NCI-H460 (cell line): ENCODE measurements around the gene PACS1. TPM values are rescaled to one million over a fixed set of nuclear protein-coding genes. Genes with fewer than 3 reads are reported as not detected.

ENCODE experiments used
- DNase-seq: peaks from one replicate; pipeline ENCODE4 v3.0.0-alpha.2; 2016; ENCODE audit warnings: low read depth; ENCODE audit errors: extremely low read depth
- total RNA-seq: library from RNA; depleted of rRNA; stranded (reverse); fragments of >200 nt; shearing (Covaris generic); gene quantifications from 2 replicates; pipeline ENCODE4 v1.2.3, GENCODE V29; 2014

PACS1 gene
- total RNA-seq, 1 experiment from 2014 or later = 10.3 TPM

DNA sequence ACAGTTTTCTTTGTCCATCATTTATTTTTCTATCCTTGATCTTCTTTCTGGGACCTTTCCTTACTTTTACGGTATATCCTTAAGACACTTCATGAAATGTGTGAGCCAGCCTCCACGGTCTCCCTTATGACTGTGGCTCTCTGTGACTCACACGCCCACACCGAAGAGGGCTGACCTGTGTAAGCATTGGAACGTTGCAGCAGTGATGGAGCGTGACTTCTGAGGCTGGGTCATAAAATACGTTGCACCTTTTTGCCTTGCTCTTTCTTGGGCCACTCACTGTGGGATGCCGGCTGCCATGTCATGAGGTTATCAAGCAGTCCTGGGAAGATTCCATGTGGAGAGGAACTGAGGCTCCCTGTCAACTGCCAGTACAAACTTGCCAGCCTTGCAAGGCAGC lies 102.1 kb downstream of the PACS1 start:
- DNase-seq = no peak

DNA sequence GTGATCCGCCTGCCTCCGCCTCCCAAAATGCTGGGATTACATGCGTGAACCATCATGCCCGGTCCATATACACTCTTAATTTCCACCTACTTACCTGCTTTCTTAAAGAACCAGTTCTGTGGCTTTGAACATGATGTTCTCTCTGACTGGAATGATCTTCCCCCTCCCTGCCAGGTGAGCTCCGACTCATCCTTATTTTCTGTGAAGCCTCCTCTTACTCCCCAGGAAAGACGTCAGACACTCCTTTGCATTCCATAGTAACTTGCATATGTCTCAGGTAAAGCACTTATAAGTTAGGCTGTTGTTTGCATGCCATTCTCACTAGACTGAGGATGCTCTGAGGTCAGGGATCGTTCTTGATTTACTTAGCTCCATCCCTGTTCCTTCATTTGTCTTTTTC lies 106.6 kb downstream of the PACS1 start:
- no peak for DNase-seq

DNA sequence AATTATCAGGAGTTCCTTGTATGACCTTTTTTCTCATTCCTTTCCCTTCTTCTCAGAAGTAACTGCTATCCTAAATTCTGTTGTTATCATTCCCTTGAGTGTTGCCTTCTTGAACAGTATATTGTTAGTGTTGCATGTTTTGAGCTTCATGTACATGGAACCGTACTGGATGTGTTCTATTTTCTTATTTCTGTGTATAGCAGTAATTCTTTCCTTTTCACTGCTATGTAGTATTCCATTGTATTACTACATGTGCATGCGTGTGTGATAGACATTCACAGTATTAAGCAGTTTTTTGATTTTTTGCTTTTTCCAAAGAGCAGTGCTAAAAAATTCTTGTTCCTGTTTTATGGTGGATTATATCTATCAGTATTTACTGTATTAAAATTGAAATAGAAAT lies 108.1 kb downstream of the PACS1 start:
- DNase-seq = no peak

DNA sequence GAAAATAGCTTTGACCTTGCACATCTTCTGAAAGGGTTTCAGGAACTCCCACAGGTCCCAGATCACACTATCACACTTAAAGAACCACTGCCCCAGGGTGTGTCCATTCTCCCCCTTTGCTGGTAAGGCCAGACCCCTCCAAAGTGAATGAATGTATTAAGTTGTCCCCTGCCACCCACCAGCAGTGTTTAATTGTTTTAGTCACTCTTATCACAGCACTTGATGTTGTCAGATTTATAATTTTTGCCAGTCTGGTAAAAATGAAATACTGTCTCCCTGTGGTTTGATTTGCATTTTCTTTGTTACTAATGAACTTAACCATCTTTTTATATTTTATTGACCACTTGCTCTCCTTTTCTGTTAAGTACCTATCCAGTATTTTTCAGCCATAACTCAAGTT lies 108.8 kb downstream of the PACS1 start:
- no peak for DNase-seq

GRCh38 chr11:66181632-66182315 lies 111.7 kb downstream of the PACS1 start:
- no peak for DNase-seq

DNA sequence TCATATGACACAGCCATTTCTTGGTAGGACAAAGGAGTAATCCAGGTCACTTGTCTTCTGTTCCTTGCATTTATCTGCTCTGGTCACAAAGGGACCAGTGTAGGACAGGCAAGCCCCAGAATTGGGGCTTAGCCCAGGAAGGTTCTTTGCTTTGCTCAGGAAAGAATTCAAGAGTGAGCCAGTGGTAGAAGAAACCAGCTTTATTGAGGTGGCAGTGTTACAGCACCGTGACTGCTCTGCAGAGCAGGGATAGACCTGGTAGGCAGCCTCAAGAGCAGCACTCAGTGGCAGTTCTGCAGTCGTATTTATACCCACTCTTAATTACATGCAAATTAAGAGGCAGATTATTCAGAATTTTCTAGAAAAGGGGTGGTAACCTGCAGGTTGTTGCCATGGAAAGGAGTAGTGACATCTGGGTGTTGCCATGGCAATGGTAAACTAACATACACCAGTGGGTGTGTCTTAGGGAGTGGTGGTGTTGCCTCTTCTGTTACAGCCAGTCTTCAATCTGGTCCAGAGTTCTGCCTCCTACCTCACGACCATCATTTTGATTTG lies 113.5 kb downstream of the PACS1 start:
- no peak for DNase-seq

GRCh38 chr11:66184728-66185127 lies 114.7 kb downstream of the PACS1 start:
- no peak for DNase-seq

DNA sequence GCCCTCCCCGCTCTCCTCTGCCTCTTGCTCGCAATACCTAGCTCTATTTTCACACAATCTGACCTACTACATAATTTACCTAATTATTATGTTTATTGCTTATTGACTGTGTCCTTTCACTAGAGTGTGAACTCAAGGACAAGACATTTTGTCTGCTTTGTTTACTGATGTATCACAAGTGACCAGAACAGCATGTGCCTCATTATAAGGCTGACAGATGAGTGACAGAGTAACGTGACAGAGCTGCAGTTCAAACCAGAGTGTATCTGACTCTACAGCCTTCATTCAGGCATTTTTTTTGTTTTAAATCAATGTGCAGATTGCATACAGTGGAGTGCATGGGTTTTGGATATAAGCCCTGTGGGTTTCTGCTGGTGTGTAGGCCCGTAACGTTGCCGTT lies 116.4 kb downstream of the PACS1 start:
- DNase-seq = no peak

DNA sequence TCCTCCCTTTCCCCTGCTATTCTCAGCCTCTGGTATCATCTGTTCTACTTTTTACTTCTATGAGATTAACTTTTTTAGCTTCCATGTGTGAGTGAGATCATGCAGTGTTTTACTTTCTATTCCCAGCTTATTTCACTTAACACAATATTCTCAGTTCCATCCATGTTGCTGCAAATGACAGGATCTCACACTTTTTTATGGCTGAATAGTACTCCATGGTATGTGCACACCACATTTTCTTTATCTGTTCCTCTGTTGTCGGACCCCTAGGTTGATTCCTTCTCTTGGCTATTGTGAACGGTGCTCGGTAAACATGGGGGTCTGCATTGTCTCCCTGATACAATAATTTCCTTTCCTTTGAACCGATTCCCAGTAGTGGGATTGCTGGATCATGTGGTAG lies 117.4 kb downstream of the PACS1 start:
- no peak for DNase-seq

GRCh38 chr11:66188580-66188979 lies 118.5 kb downstream of the PACS1 start:
- DNase-seq = no peak

DNA sequence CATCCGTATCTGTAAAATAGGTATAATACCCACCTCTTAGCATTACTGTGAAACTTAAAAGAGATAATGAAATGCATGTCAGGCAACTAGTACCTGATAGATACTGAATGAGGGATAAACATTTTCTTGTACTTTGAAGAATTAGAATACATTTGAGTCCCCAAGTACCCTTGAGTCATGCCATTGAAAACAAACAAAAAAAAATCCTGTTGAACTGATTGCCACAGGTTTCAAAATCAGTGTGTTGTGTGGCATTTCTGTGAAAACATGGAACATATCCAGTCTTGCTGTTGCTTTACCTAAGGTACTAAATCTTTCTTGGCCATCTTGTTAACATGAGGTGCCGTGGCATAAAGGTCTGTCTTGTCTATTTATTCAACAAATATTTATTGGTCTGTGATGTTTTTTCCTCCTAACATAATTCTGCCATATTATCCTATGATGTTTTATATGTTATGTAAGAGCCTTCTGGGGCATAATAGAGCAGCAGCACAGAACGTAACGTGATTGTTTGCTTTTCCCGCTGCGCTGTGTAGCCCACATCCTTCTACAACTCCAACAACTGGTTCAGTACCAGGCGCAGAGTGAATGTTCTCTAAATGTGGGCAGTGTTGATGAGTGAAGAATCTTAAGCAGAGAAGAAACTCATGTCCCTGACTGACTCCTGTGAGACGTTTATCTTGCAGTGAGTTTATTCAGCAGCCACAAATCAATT lies 119.1 kb downstream of the PACS1 start:
- no peak for DNase-seq

DNA sequence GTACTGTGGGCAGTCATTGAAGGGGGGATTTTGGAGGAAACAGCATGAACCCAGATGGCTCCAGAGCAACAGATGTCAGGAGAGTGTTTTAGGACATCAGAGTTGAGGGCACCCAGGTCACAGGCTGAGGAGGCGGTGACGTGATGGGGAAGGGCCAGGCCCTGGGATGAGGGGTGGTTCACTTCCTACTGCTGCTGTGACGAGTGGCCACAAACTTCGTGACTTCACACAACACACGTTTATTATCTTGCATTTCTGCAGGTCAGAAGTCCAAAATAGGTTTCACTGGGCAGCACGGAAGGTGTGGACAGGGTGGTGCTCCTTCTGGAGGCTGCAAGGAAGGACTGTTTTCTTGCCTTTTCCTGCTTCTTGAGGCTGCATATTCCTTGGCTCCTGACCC lies 120.7 kb downstream of the PACS1 start:
- no peak for DNase-seq

DNA sequence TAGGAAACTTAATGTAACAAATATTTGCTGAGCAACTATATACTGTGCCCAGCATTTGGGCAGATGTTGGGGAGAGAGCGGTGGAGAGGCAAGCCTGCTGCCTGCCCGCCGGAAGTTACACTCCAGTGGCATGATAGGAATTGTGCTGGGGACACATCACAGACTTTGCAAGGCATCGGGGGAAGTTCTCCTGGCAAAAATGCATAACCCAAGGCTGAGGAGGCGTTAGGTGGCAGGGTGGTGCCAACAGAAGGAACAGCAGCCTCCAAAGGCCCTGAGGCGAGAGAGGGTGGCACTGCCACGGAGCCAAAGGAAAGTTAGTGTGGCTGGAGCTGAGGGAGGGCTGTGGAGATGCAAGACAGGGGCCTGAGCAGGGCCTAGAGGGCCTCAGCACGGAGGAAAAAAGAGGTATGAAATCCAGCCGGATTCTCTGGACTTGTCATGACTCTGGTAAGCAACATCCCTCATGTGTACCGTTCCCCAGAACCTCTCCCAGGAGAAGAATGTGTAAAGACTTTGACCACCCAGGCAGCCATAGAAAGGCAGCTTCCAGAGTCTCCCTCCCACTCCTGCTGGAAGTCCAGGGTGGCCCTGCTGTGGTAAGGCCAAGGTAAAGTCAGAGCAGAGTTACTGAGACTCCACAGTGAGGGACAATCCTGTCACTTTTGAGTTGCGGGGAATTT lies 122.2 kb downstream of the PACS1 start:
- no peak for DNase-seq

GRCh38 chr11:66194391-66194790 lies 124.3 kb downstream of the PACS1 start:
- DNase-seq = no peak

- DNase-seq = no peak
Measured at GRCh38 chr11:66195867-66196266, 125.8 kb downstream of the PACS1 start.

DNA sequence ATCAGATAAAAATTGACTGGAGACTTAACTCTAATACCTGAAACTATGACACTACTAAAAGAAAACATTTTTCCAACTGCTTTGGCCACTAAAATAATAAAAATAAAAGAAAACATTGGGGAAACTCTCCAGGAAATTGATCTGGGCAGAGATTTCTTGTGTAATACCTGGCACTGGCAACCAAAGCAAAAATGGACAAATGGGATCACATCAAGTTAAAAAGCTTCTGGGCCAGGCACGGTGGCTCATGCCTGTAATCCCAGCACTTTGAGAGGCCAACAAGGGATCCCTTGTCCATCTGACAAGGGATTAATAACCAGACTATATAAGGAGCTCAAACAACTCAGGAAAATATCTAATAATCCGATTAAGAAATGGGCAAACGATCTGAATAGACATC lies 133.8 kb downstream of the PACS1 start:
- DNase-seq = no peak

DNA sequence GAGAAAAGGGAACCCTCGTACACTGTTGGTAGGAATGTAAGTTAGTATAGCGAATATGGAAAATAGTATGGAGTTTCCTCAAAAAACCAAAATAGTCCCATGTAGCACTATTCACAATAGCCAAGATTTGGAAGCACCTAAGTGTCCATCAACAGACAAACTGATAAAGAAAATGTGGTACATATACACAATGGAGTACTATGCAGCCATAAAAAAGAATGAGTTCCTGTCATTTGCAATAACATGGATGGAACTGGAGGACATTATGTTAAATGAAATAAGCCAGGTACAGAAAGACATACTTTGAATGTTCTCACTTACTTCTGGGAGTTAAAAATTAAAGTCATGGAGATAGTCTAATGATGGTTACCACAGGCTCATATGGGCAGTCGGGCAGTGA lies 134.3 kb downstream of the PACS1 start:
- no peak for DNase-seq

GRCh38 chr11:66207816-66208215 lies 137.7 kb downstream of the PACS1 start:
- no peak for DNase-seq

DNA sequence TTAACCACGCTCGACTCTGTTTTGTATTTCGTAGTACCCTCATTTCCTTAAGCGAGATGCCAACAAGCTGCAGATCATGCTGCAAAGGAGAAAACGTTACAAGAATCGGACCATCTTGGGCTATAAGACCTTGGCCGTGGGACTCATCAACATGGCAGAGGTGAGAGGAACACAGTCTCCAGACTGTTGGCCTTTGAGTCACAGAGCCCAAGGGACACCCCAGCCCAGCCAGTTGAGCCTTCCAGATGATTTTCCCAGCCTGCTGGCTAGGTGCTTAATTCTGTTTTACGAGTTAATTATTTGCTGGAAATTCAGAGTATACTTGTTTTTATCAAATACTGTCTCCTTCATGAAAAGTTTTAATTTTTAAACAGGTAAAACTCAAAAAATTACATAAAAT lies 141.0 kb downstream of the PACS1 start:
- DNase-seq = no peak

DNA sequence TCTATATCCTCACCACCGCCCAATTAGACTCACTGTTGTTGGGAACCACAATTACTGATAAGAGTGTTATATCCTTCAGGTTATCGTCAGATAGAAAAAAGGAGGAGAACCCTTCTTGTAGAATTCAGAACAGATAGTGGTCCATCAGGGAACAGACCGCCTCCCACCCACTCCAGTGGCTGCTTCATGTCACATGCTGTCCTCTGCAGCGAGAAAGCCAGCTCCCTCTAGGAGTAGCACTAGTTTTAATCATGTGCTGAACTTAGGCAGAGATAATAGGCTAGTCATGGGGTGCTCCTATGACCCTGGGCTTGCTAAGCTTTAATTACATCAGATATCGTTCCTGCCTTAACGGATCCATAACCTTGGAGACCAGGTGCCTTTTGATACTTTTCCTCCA lies 146.8 kb downstream of the PACS1 start:
- DNase-seq = no peak

DNA sequence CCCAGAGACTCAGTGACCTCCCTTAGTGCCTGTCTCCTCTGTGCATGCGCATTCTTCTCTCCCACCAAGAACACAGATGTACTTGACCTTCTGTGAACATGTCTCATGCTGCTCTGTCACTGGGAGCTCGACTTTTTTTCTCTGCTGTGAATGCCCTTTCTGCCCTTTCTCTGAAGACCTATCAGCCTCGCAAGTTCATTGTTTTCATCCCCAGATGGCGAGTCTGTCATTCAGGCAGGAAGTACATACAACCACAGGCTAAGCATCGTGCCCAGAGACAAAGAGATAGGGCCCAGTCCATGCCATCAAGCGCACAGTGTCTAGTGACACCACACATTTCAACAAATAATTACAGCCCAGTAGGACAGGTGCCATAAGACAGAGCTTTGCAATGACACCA lies 148.0 kb downstream of the PACS1 start:
- no peak for DNase-seq
